ENCODE data around the gene SULF2. TPM values are rescaled to one million over a fixed set of nuclear protein-coding genes. Genes with fewer than 3 reads are reported as not detected.

Gene SULF2
- total RNA-seq, 1 experiment from 2014 or later, result 495 TPM

GRCh38 chr20:47694021-47694818 lies 91.1 kb downstream of the SULF2 start:
- ChIA-PET POLR2A (ENCODE audit: unreplicated experiment) (no interaction called here), CTCF (no interaction called here)
- Histone ChIP-seq H2AFZ (no peak overlapping the region), H3K9me3 (ENCODE audit: insufficient read depth, low read depth) (no peaks in the 10 kb centered on the region), H3F3A (ENCODE audit: insufficient read depth, low read depth) (peaks cover 78% of the 10 kb centered on the region), H3K27me3 (ENCODE audit: insufficient read depth, low read depth) (no peaks in the 10 kb centered on the region), H3K9me2 (ENCODE audit: insufficient read depth) (no peaks in the 10 kb centered on the region), H4K20me1 (ENCODE audit: insufficient read depth) (peaks cover 98% of the 10 kb centered on the region), H3K36me3 (ENCODE audit: low read depth) (peaks cover 64% of the 10 kb centered on the region), H3K4me3 (no peak overlapping the region), H3K4me2 (no peak overlapping the region), H3K79me2 (ENCODE audit: low read depth) (peaks cover 84% of the 10 kb centered on the region), H3K27ac (no peak overlapping the region), H3K4me1 (replicated peaks; ENCODE audit: insufficient read depth) (no peaks in the 10 kb centered on the region)
- TF ChIP-seq EZH2 (IDR thresholded peaks at IDR 0.05; ENCODE audit: low read depth) (no peak), CTCF (conservative IDR thresholded peaks at IDR 0.05) (no peak)
- no peak for DNase-seq
- BruUV-seq (replicated peaks), result no TSS peak
- intact Hi-C loops (cut with micrococcal nuclease; ENCODE audit: unreplicated experiment), result no loop called here

- POLR2A ChIA-PET (ENCODE audit: unreplicated experiment), result no interaction called here
Observed at GRCh38 chr20:47691625-47692024, 93.7 kb downstream of the SULF2 start.

GRCh38 chr20:47689731-47690130 lies 95.5 kb downstream of the SULF2 start:
- ChIA-PET CTCF (no interaction called here), POLR2A (ENCODE audit: unreplicated experiment) (interaction anchor here (0.6 kb wide), 1 partner anchor 728 kb away, joined by 3 read pairs; no protein-coding TSS in a partner anchor)
- Histone ChIP-seq H3K9me2 (ENCODE audit: insufficient read depth) (no peaks in the 10 kb centered on the region), H3K4me3 (no peak overlapping the region), H3K4me1 (replicated peaks; ENCODE audit: insufficient read depth) (no peaks in the 10 kb centered on the region), H3K27me3 (ENCODE audit: insufficient read depth, low read depth) (no peaks in the 10 kb centered on the region), H3K27ac (peak overlapping the region; percentile 9; the same call in 1 of the 2 replicates), H3K9me3 (ENCODE audit: insufficient read depth, low read depth) (no peaks in the 10 kb centered on the region), H2AFZ (no peak overlapping the region), H3K36me3 (ENCODE audit: low read depth) (peaks cover 60% of the 10 kb centered on the region), H3K79me2 (ENCODE audit: low read depth) (peaks cover 53% of the 10 kb centered on the region), H3F3A (ENCODE audit: insufficient read depth, low read depth) (peaks cover 75% of the 10 kb centered on the region), H4K20me1 (ENCODE audit: insufficient read depth) (peaks cover 89% of the 10 kb centered on the region), H3K4me2 (no peak overlapping the region)
- no peak for DNase-seq
- intact Hi-C loops (cut with micrococcal nuclease; ENCODE audit: unreplicated experiment), result no loop called here
- TF ChIP-seq EZH2 (IDR thresholded peaks at IDR 0.05; ENCODE audit: low read depth) (no peak), CTCF (conservative IDR thresholded peaks at IDR 0.05) (no peak)
- no TSS peak for BruUV-seq (replicated peaks)

More at GRCh38 chr20:47691625-47692024, 93.7 kb downstream of the SULF2 start:
- Histone ChIP-seq H3K27ac (no peak overlapping the region; the same call in 1 of the 2 replicates), H3K4me2 (no peak overlapping the region), H4K20me1 (ENCODE audit: insufficient read depth) (peaks cover 93% of the 10 kb centered on the region), H3F3A (ENCODE audit: insufficient read depth, low read depth) (peaks cover 75% of the 10 kb centered on the region), H3K9me3 (ENCODE audit: insufficient read depth, low read depth) (no peaks in the 10 kb centered on the region), H3K9me2 (ENCODE audit: insufficient read depth) (no peaks in the 10 kb centered on the region), H3K27me3 (ENCODE audit: insufficient read depth, low read depth) (no peaks in the 10 kb centered on the region), H3K4me3 (no peak overlapping the region), H3K4me1 (replicated peaks; ENCODE audit: insufficient read depth) (no peaks in the 10 kb centered on the region), H2AFZ (no peak overlapping the region), H3K79me2 (ENCODE audit: low read depth) (peaks cover 64% of the 10 kb centered on the region), H3K36me3 (ENCODE audit: low read depth) (peaks cover 55% of the 10 kb centered on the region)
- CTCF ChIA-PET, result no interaction called here
- BruUV-seq (replicated peaks), result no TSS peak
- TF ChIP-seq EZH2 (IDR thresholded peaks at IDR 0.05; ENCODE audit: low read depth) (no peak), CTCF (conservative IDR thresholded peaks at IDR 0.05) (no peak)
- intact Hi-C loops (cut with micrococcal nuclease; ENCODE audit: unreplicated experiment), result no loop called here
- DNase-seq, result no peak

All from PC-9 (cell line).